ENCODE data around the gene ASB1.

DNA sequence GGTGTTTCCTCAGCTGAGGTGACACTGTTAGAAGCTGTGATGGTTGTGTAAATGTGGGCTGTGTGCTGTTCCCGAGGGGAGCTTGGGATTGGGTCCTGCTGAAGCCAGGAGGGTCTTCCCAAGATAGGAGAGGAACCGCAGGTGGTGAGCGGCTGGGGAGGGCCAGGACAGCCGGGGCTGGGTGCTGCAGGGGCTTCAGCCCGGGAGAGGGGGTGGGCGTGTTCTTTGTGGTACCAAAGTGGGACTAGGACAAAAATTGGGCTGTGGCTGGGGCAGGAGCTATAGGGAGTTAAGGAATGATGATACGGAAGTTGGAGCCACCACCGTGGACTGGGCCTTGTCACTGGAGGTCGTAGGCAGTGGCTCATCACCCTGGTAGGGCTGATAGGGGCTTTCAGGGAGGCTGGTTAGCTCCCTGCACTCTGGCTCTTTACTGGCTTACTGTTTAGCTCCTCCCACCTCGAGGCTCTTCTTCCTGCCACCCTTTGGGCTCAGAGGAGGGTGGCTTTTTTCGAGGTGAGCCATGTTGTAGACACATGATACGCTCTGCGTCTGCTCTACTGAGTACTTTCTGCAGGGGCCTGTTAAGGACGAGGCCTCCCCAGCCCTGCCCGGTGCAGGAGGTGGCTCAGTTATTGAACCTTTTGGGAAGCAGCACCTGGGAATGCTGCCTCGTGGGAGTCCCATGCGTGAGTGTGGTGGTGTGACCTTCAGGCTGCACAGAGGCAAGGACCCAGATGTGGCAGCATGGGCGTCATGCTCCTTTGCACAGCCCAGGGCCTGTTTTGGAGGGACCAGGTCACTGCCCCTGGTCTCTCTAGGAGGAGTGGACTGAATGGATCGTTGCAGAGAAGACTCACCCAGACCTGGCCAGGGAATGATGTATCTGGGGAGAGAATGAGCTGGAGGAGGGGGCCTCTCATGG, 21.6 kb downstream of the ASB1 start:
- TF ChIP-seq POLR2A (IDR thresholded peaks at IDR 0.05) (no peak), POLR2AphosphoS5 (IDR thresholded peaks at IDR 0.05; ENCODE audit: insufficient read depth in 1 of 2, low read depth in 1 of 2) (no peak)
- TF ChIP-seq, protein P1, sequence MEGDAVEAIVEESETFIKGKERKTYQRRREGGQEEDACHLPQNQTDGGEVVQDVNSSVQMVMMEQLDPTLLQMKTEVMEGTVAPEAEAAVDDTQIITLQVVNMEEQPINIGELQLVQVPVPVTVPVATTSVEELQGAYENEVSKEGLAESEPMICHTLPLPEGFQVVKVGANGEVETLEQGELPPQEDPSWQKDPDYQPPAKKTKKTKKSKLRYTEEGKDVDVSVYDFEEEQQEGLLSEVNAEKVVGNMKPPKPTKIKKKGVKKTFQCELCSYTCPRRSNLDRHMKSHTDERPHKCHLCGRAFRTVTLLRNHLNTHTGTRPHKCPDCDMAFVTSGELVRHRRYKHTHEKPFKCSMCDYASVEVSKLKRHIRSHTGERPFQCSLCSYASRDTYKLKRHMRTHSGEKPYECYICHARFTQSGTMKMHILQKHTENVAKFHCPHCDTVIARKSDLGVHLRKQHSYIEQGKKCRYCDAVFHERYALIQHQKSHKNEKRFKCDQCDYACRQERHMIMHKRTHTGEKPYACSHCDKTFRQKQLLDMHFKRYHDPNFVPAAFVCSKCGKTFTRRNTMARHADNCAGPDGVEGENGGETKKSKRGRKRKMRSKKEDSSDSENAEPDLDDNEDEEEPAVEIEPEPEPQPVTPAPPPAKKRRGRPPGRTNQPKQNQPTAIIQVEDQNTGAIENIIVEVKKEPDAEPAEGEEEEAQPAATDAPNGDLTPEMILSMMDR (IDR thresholded peaks at IDR 0.05) = no peak

Measured in vagina (tissue), 2 donors.